T-cell (primary cell): ENCODE results near the gene DCAF6. TPM values are rescaled to one million over a fixed set of nuclear protein-coding genes. Genes with fewer than 3 reads are reported as not detected.
"Not testable (repeated sequence)": the region's sequence is repeated elsewhere in the genome, so short reads cannot be mapped to it uniquely, and the experiment has no call there.

ENCODE experiments used
- ATAC-seq, 4 experiments: fragments of 200-7000 bp in 3 of 4; fragments of 150-1000 bp in 1 of 4; cut with Tn5 transposase; replicated peaks in 1 of 4; 1 replicate in 3 of 4; 2 replicates in 1 of 4; pipeline ENCODE4 v1.10.0; 2021; ENCODE audit warnings: moderate library complexity in 3 of 4, mild to moderate bottlenecking in 2 of 4, moderate number of reproducible peaks in 1 of 4
- CTCF ChIA-PET, 2 donors: fragments of 300-600 bp; sonication (Branson Sonifier 250); formaldehyde crosslinking; loops; one replicate each; lab custom pipeline; 2022; ENCODE audit warnings: antibody characterized with exemption in 2 of 2; lab: Charles Lee
- POLR2A ChIA-PET, 2 donors: fragments of 300-600 bp; sonication (Branson Sonifier 250); formaldehyde crosslinking; loops; one replicate each; lab custom pipeline; 2022; ENCODE audit warnings: antibody characterized with exemption in 2 of 2; lab: Charles Lee
- DNase-seq, 35 experiments: peaks; one replicate each; pipeline versions ENCODE4 v3.0.0 to v3.0.0-alpha.2; 2013 to 2023
- H3K27ac ChIP-seq: one replicate; pipeline ENCODE4 v1.5.1; 2013; ENCODE audit warnings: low read length
- H3K27me3 ChIP-seq, 2 experiments: replicated peaks in 1 of 2; 1 replicate in 1 of 2; 2 replicates in 1 of 2; pipeline versions ENCODE4 v1.6.1 to v1.7.0; 2013; ENCODE audit warnings: low read length in 1 of 2, mixed read lengths in 1 of 2; ENCODE audit not compliant: control insufficient read depth in 2 of 2, insufficient read depth in 2 of 2; ENCODE audit errors: extremely low read depth in 1 of 2
- H3K36me3 ChIP-seq, 2 donors: 1 replicate in 1 of 2; 2 replicates in 1 of 2; pipeline versions ENCODE4 v1.6.1 to v1.7.0; 2013; ENCODE audit warnings: low read length in 1 of 2; ENCODE audit not compliant: control insufficient read depth in 2 of 2, insufficient read depth in 1 of 2; ENCODE audit errors: extremely low read depth in 1 of 2
- H3K4me1 ChIP-seq, 2 experiments: 1 replicate in 1 of 2; 2 replicates in 1 of 2; pipeline versions ENCODE4 v1.6.1 to v1.7.0; 2013; ENCODE audit warnings: low read length in 2 of 2, mixed read lengths in 1 of 2; ENCODE audit not compliant: insufficient read depth in 2 of 2, control insufficient read depth in 1 of 2; ENCODE audit errors: extremely low read depth in 1 of 2
- H3K4me3 ChIP-seq, 2 donors: 1 replicate in 1 of 2; 2 replicates in 1 of 2; pipeline versions ENCODE4 v1.5.1 to v1.7.0; 2013; ENCODE audit warnings: mild to moderate bottlenecking in 2 of 2, low read length in 1 of 2, moderate library complexity in 1 of 2; ENCODE audit not compliant: control insufficient read depth in 1 of 2; ENCODE audit errors: extremely low read depth in 1 of 2
- H3K9me3 ChIP-seq: 2 replicates; pipeline ENCODE4 v1.7.0; 2013
- H3K27ac Mint-ChIP-seq, 2 donors: one replicate each; pipeline ENCODE4 v1.8.0; 2020 to 2021; ENCODE audit warnings: mild to moderate bottlenecking in 2 of 2, mixed read lengths in 2 of 2
- H3K27me3 Mint-ChIP-seq, 2 donors: one replicate each; pipeline ENCODE4 v1.8.0; 2021 to 2022; ENCODE audit warnings: mixed read lengths in 2 of 2
- H3K36me3 Mint-ChIP-seq: one replicate; pipeline ENCODE4 v1.8.0; 2021; ENCODE audit warnings: mixed read lengths
- H3K4me1 Mint-ChIP-seq, 3 donors: one replicate each; pipeline ENCODE4 v1.8.0; 2020 to 2022; ENCODE audit warnings: mixed read lengths in 3 of 3, mild to moderate bottlenecking in 1 of 3
- H3K4me3 Mint-ChIP-seq, 3 donors: one replicate each; pipeline ENCODE4 v1.8.0; 2020 to 2022; ENCODE audit warnings: mild to moderate bottlenecking in 3 of 3, mixed read lengths in 3 of 3, moderate library complexity in 3 of 3
- H3K9me3 Mint-ChIP-seq, 3 donors: one replicate each; pipeline ENCODE4 v1.8.0; 2020 to 2022; ENCODE audit warnings: mixed read lengths in 3 of 3
- WGBS: methylation state at CpG from one replicate; pipeline ENCODE4 v1.1.5; 2013; ENCODE audit warnings: missing lambda C conversion rate; ENCODE audit not compliant: insufficient coverage; 5-methylcytosine and 5-hydroxymethylcytosine counted together
- total RNA-seq, 35 experiments: library from RNA in 6 of 35; stranded (reverse) in 6 of 35; fragments of 120-200 nt in 1 of 35; gene quantifications; one replicate each; pipeline versions ENCODE4 v1.2.1 to v1.2.4 and lab custom pipeline; 2013 to 2026

The DCAF6 gene, protein sequence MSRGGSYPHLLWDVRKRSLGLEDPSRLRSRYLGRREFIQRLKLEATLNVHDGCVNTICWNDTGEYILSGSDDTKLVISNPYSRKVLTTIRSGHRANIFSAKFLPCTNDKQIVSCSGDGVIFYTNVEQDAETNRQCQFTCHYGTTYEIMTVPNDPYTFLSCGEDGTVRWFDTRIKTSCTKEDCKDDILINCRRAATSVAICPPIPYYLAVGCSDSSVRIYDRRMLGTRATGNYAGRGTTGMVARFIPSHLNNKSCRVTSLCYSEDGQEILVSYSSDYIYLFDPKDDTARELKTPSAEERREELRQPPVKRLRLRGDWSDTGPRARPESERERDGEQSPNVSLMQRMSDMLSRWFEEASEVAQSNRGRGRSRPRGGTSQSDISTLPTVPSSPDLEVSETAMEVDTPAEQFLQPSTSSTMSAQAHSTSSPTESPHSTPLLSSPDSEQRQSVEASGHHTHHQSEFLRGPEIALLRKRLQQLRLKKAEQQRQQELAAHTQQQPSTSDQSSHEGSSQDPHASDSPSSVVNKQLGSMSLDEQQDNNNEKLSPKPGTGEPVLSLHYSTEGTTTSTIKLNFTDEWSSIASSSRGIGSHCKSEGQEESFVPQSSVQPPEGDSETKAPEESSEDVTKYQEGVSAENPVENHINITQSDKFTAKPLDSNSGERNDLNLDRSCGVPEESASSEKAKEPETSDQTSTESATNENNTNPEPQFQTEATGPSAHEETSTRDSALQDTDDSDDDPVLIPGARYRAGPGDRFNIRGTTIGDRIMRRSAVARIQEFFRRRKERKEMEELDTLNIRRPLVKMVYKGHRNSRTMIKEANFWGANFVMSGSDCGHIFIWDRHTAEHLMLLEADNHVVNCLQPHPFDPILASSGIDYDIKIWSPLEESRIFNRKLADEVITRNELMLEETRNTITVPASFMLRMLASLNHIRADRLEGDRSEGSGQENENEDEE
- 10 to 100 TPM; 21.6 to 27.4 (median 26.9) TPM for total RNA-seq
- total RNA-seq (2013) = 34.9 TPM
- total RNA-seq (lab: John Stamatoyannopoulos, UW) = 19.8 to 56.3 (median 42.7) reads per million in 29 experiments

GRCh38 chr1:167936068-167936929 is at the start of gene DCAF6:
TSS of gene DCAF6 (plus strand) at chr1:167936683. CDS start at chr1:167936912, 229 bp downstream.
- DNase-seq (peak; percentile 90 to 99 (median 98)), ATAC-seq (peak; percentile 79 to 85 (median 80))
- H3K27me3 Mint-ChIP-seq = no peaks in the 10 kb centered on the region
- Histone ChIP-seq H3K36me3 (no peaks in the 10 kb centered on the region), H3K4me3 (peak within 1 kb of the TSS; percentile 81 to 83), H3K27me3 (no peaks in the 10 kb centered on the region), H3K27ac (peak within 1 kb of the TSS; percentile 97), H3K9me3 (no peaks in the 10 kb centered on the region), H3K4me1 (peaks cover 6 to 25% of the 10 kb centered on the region in 2 experiments)
- CTCF ChIA-PET = interaction anchor here in 1 of 2 donors (1.7 to 2.6 kb wide), 3 partner anchors 146 to 716 kb away, joined by 4 to 10 read pairs (median 6); partner anchors contain the start of gene POU2F1
- H3K9me3 Mint-ChIP-seq = no peaks in the 10 kb centered on the region
- H3K4me1 Mint-ChIP-seq = peaks cover 36 to 52% (median 48%) of the 10 kb centered on the region in 3 donors
- POLR2A ChIA-PET = interaction anchor here in 1 of 2 donors (0.6 to 1.3 kb wide), 4 partner anchors 19 to 1957 kb away, joined by 3 to 5 read pairs (median 3); partner anchors contain the start of gene SCYL3
- H3K4me3 Mint-ChIP-seq = peak within 1 kb of the TSS; percentile 87 to 96 (median 95)
- WGBS = 0% methylated on average over 14 of the region's 58 CpGs
- peaks cover 5% of the 10 kb centered on the region for H3K36me3 Mint-ChIP-seq
- H3K27ac Mint-ChIP-seq = peak within 1 kb of the TSS; percentile 99 to 100

- H3K27me3 ChIP-seq, H3K9me3 ChIP-seq, H3K9me3 Mint-ChIP-seq, H3K27ac Mint-ChIP-seq, CTCF ChIA-PET, H3K36me3 Mint-ChIP-seq, DNase-seq, H3K27ac ChIP-seq, POLR2A ChIA-PET, ATAC-seq, H3K4me3 Mint-ChIP-seq, H3K4me1 Mint-ChIP-seq, H3K36me3 ChIP-seq, H3K4me3 ChIP-seq, H3K4me1 ChIP-seq: not testable (repeated sequence)
- WGBS = 100% methylated on average over 1 of the region's 2 CpGs
- peaks cover 5 to 11% of the 10 kb centered on the region in 2 donors for H3K27me3 Mint-ChIP-seq
These were observed 49.3 kb upstream of the DCAF6 start for GRCh38 chr1:167887187-167887586.

GRCh38 chr1:167890400-167890799 is 46.1 kb upstream of the DCAF6 start:
- Histone ChIP-seq H3K27me3 (peaks cover 0 to 3% of the 10 kb centered on the region in 2 experiments), H3K9me3 (no peaks in the 10 kb centered on the region), H3K27ac (no peak overlapping the region), H3K4me1 (no peaks in the 10 kb centered on the region), H3K4me3 (no peak overlapping the region), H3K36me3 (no peaks in the 10 kb centered on the region)
- Mint-ChIP-seq H3K27ac (no peak overlapping the region), H3K36me3 (no peaks in the 10 kb centered on the region), H3K4me3 (no peak overlapping the region), H3K27me3 (peaks cover 5 to 7% of the 10 kb centered on the region in 2 donors), H3K4me1 (no peaks in the 10 kb centered on the region), H3K9me3 (no peaks in the 10 kb centered on the region)
- ATAC-seq (no peak), DNase-seq (no peak)
- ChIA-PET CTCF (no interaction called here), POLR2A (no interaction called here)

- Histone ChIP-seq H3K4me1 (no peaks in the 10 kb centered on the region), H3K36me3 (no peaks in the 10 kb centered on the region), H3K27ac (no peak overlapping the region), H3K4me3 (no peak overlapping the region), H3K27me3 (peaks cover 0 to 3% of the 10 kb centered on the region in 2 experiments), H3K9me3 (no peaks in the 10 kb centered on the region)
- no peak for DNase-seq
- 100% methylated on average over 1 of the region's 2 CpGs for WGBS
- H3K4me1 Mint-ChIP-seq = no peaks in the 10 kb centered on the region
- no peaks in the 10 kb centered on the region for H3K36me3 Mint-ChIP-seq
- CTCF ChIA-PET = interaction anchor here in 1 of 2 donors (0.6 to 0.7 kb wide), 3 partner anchors 69 to 661 kb away, joined by 3 read pairs; no protein-coding TSS in a partner anchor
- H3K9me3 Mint-ChIP-seq = no peaks in the 10 kb centered on the region
- H3K27ac Mint-ChIP-seq = no peak overlapping the region
- peaks cover 3% of the 10 kb centered on the region in 2 donors for H3K27me3 Mint-ChIP-seq
- POLR2A ChIA-PET = no interaction called here
- H3K4me3 Mint-ChIP-seq = no peak overlapping the region
- ATAC-seq = no peak
These were observed 42.7 kb upstream of the DCAF6 start for GRCh38 chr1:167893798-167894197.

GRCh38 chr1:167898578-167899222 is 37.8 kb upstream of the DCAF6 start:
- no peak overlapping the region for H3K27ac ChIP-seq
- Mint-ChIP-seq H3K4me1 (no peaks in the 10 kb centered on the region), H3K4me3 (no peak overlapping the region), H3K27ac (no peak overlapping the region), H3K27me3 (no peaks in the 10 kb centered on the region), H3K36me3 (no peaks in the 10 kb centered on the region), H3K9me3 (no peaks in the 10 kb centered on the region)
- no peak for DNase-seq
- no peak for ATAC-seq
- POLR2A ChIA-PET = no interaction called here
- no peaks in the 10 kb centered on the region for H3K9me3 ChIP-seq
- H3K4me1 ChIP-seq = no peaks in the 10 kb centered on the region
- H3K27me3 ChIP-seq = no peaks in the 10 kb centered on the region
- no peaks in the 10 kb centered on the region for H3K36me3 ChIP-seq
- CTCF ChIA-PET = no interaction called here
- WGBS = 94% methylated on average over 6 of the region's 9 CpGs
- no peak overlapping the region for H3K4me3 ChIP-seq
